Suprapubic skin (tissue), 4 donors: ENCODE data around the gene CASP10. TPM values are rescaled to one million over a fixed set of nuclear protein-coding genes. Genes with fewer than 3 reads are reported as not detected.

Experiments used
- DNase-seq, 2 donors: peaks; one replicate each; pipeline ENCODE4 v3.0.0-alpha.2; 2019; ENCODE audit warnings: low spot score in 2 of 2
- H3K27ac ChIP-seq: fragments of 200-600 bp; sonication (generic); one replicate; pipeline ENCODE4 v1.5.1; 2019
- H3K27me3 ChIP-seq: fragments of 200-600 bp; sonication (generic); one replicate; pipeline ENCODE4 v1.5.1; 2019
- H3K36me3 ChIP-seq: fragments of 200-600 bp; sonication (generic); one replicate; pipeline ENCODE4 v1.5.1; 2019
- H3K4me1 ChIP-seq: fragments of 200-600 bp; sonication (generic); one replicate; pipeline ENCODE4 v1.5.1; 2019
- H3K4me3 ChIP-seq: fragments of 200-600 bp; sonication (generic); one replicate; pipeline ENCODE4 v1.5.1; 2019; ENCODE audit warnings: mild to moderate bottlenecking
- H3K9me3 ChIP-seq: fragments of 200-600 bp; sonication (generic); one replicate; pipeline ENCODE4 v1.5.1; 2019
- EP300 ChIP-seq: sonication (generic); formaldehyde crosslinking; IDR thresholded peaks from one replicate; pipeline ENCODE4 v1.6.1; 2017; ENCODE audit warnings: antibody characterized with exemption
- POLR2A ChIP-seq, 2 donors: fragments of 450-650 bp; IDR thresholded peaks; one replicate each; pipeline ENCODE4 v1.6.1; 2017; ENCODE audit warnings: antibody characterized with exemption in 2 of 2, mild to moderate bottlenecking in 2 of 2, moderate library complexity in 2 of 2
- POLR2AphosphoS5 ChIP-seq, 3 donors: sonication (generic); formaldehyde crosslinking; IDR thresholded peaks; one replicate each; pipeline ENCODE4 v1.6.1; 2017; ENCODE audit warnings: antibody characterized with exemption in 3 of 3
- WGBS: methylation state at CpG from one replicate; pipeline ENCODE4 v1.1.5; 2018; 5-methylcytosine and 5-hydroxymethylcytosine counted together
- total RNA-seq, 4 donors: library from RNA; depleted of rRNA; stranded (reverse); fragments of >200 nt; gene quantifications; one replicate each; pipeline ENCODE4 v1.1.0, GENCODE V29; 2016
- TF ChIP-seq, protein P1 (sequence below), 2 donors: fragments of 200-600 bp in 1 of 2; fragments of 450-650 bp in 1 of 2; sonication (generic) in 1 of 2; IDR thresholded peaks; one replicate each; pipeline ENCODE4 v1.5.1; 2016 to 2019; ENCODE audit warnings: antibody characterized with exemption in 2 of 2, mild to moderate bottlenecking in 1 of 2, moderate library complexity in 1 of 2

Gene CASP10
- total RNA-seq, 4 donors from 2014 or later, result 3.7 to 19.0 (median 7.4) TPM

DNA sequence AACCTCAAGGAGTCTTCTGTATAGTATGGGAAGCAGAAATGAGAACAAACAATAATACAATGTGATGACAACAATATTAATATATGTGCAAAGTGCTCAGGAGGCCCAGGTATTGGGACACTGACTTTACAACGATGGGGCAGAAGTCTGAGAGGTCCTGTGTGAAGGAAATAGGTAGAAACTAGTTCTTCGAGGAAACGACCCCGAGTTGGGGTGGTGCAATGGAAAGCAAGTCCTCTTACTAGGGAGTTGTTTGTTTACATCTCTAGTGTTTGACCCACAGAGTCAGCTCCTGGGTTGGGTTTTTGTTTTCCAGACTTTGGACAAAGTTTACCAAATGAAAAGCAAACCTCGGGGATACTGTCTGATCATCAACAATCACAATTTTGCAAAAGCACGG is 93.6 kb downstream of the CASP10 start:
- WGBS, result 95% methylated on average over 6 of the region's 6 CpGs
- Histone ChIP-seq H3K4me1 (no peaks in the 10 kb centered on the region), H3K27me3 (no peaks in the 10 kb centered on the region), H3K36me3 (peaks cover 58% of the 10 kb centered on the region), H3K9me3 (no peaks in the 10 kb centered on the region), H3K4me3 (no peak overlapping the region), H3K27ac (no peak overlapping the region)
- TF ChIP-seq POLR2A (IDR thresholded peaks at IDR 0.05), result no peak
- TF ChIP-seq, protein P1, sequence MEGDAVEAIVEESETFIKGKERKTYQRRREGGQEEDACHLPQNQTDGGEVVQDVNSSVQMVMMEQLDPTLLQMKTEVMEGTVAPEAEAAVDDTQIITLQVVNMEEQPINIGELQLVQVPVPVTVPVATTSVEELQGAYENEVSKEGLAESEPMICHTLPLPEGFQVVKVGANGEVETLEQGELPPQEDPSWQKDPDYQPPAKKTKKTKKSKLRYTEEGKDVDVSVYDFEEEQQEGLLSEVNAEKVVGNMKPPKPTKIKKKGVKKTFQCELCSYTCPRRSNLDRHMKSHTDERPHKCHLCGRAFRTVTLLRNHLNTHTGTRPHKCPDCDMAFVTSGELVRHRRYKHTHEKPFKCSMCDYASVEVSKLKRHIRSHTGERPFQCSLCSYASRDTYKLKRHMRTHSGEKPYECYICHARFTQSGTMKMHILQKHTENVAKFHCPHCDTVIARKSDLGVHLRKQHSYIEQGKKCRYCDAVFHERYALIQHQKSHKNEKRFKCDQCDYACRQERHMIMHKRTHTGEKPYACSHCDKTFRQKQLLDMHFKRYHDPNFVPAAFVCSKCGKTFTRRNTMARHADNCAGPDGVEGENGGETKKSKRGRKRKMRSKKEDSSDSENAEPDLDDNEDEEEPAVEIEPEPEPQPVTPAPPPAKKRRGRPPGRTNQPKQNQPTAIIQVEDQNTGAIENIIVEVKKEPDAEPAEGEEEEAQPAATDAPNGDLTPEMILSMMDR (IDR thresholded peaks at IDR 0.05), result no peak
- no peak for TF ChIP-seq POLR2AphosphoS5 (IDR thresholded peaks at IDR 0.05)
- no peak for TF ChIP-seq EP300
- no peak for DNase-seq

Other genes with a start within 250 kb of the CASP10 start
- 10 to 100 TPM; 13.3 to 39.7 (median 17.3) TPM for gene ORC2, start 219.5 kb upstream of the CASP10 start, total RNA-seq
- gene HYCC2, start 111.5 kb upstream of the CASP10 start, total RNA-seq, result 10 to 100 TPM; 11.6 to 26.8 (median 12.7) TPM
- 10 to 100 TPM; 35.2 to 42.7 (median 37.5) TPM for gene NDUFB3, start 111.1 kb upstream of the CASP10 start, total RNA-seq
- 100 to 1,000 TPM; 116 to 250 (median 147) TPM for gene CFLAR, start 67.0 kb upstream of the CASP10 start, total RNA-seq
- 10 to 100 TPM; 11.9 to 22.7 (median 17.2) TPM for gene CASP8, start 77.4 kb downstream of the CASP10 start, total RNA-seq
- 1 to 10 TPM in 1 of 4 donors, under 1 TPM in 1, not detected in 2; 0.80 to 1.0 TPM for gene FLACC1, start 174.2 kb downstream of the CASP10 start, total RNA-seq